ENCODE measurements around the gene VWA8. TPM values are rescaled to one million over a fixed set of nuclear protein-coding genes. Genes with fewer than 3 reads are reported as not detected.

The VWA8 gene
- total and polyA plus RNA-seq, 2 of the 8 experiments (the other 6 are each of a cell fraction or from before 2014, with no cell fraction given): 5.9 to 19.6 TPM

DNA sequence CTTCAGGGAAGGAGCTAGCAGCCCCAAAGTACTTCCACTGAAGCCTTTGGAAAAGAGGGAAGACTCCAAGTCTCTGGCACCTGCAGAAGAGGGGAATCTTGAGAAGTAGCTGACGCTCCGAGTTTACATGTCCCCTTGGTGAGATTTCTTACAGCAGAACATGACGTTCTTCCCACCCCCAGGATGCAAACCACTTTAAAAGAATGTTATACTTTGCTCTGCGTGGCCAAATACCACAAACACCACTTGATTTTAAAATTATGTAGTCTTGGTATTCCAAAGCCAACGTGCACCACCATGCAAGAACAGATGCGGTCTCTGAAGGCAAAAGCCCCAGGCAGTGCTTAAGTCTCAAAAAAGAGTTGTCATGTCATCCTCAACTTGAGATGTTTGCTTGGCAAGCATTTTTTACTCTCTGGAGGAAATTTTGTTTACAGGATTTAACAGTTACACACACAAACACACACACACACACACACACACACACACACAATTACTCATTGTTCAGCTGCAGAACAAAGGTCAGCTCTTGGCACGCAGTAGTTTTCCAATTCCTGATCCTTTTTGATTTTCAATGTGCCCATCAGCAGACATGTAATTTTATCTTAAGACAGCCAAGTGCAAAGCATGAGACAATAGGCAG, 397.4 kb downstream of the VWA8 start:
- Histone ChIP-seq H3K14ac (ENCODE audit: insufficient read length) (no peak overlapping the region), H4K91ac (replicated peaks; ENCODE audit: insufficient read length, low read length) (no peak overlapping the region), H3K4me3 (ENCODE audit: extremely low read depth in 1 of 4, insufficient read depth in 2 of 4, low read depth in 3 of 4, low read length in 4 of 4) (no peak overlapping the region), H3K79me2 (ENCODE audit: control insufficient read depth in 1 of 2, insufficient read depth in 2 of 2, low read length in 2 of 2) (no peaks in the 10 kb centered on the region), H3K23me2 (ENCODE audit: low read depth, low read length) (no peaks in the 10 kb centered on the region), H4K20me1 (replicated peaks in 1 of 2; ENCODE audit: control insufficient read depth in 1 of 2, insufficient read depth in 2 of 2, low read length in 2 of 2) (no peaks in the 10 kb centered on the region), H3K27me3 (replicated peaks in 1 of 4; ENCODE audit: control insufficient read depth in 3 of 4, extremely low read depth in 1 of 4, insufficient read depth in 3 of 4, low read length in 3 of 4) (no peaks in the 10 kb centered on the region), H3K56ac (replicated peaks; ENCODE audit: insufficient read length, low read depth, low read length) (no peak overlapping the region), H3K79me1 (ENCODE audit: low read depth, low read length) (no peaks in the 10 kb centered on the region), H3K23ac (ENCODE audit: insufficient read length) (no peak overlapping the region), H3K4me1 (replicated peaks in 1 of 4; ENCODE audit: control insufficient read depth in 3 of 4, insufficient read depth in 4 of 4, low read length in 3 of 4) (peaks cover 0 to 4% (median 2%) of the 10 kb centered on the region in 4 experiments; a peak in 3 of 7 replicates), H2BK15ac (ENCODE audit: low read length) (no peak overlapping the region), H2AK5ac (ENCODE audit: low read depth, low read length) (no peak overlapping the region), H2BK20ac (ENCODE audit: low read length) (no peak overlapping the region), H2BK12ac (ENCODE audit: low read depth, low read length) (no peak overlapping the region), H3K9ac (replicated peaks in 1 of 4; ENCODE audit: extremely low read depth in 1 of 4, low read depth in 3 of 4, low read length in 3 of 4) (no peak overlapping the region), H3K27ac (ENCODE audit: low read depth, low read length) (no peak overlapping the region), H2BK5ac (ENCODE audit: low read depth, low read length) (no peak overlapping the region), H2AFZ (ENCODE audit: low read length) (no peak overlapping the region), H2BK120ac (replicated peaks; ENCODE audit: low read depth, low read length) (no peak overlapping the region), H3K4ac (replicated peaks; ENCODE audit: insufficient read length, low read depth, low read length) (no peak overlapping the region), H3K4me2 (ENCODE audit: insufficient read depth in 1 of 2, low read depth in 2 of 2, low read length in 2 of 2) (no peak overlapping the region), H4K8ac (ENCODE audit: extremely low read depth, insufficient read depth, low read length) (no peak overlapping the region), H3K9me3 (ENCODE audit: insufficient read depth in 2 of 2, low read depth in 1 of 2, low read length in 1 of 2) (no peaks in the 10 kb centered on the region), H3K36me3 (ENCODE audit: control insufficient read depth in 2 of 4, insufficient read depth in 4 of 4, low read length in 3 of 4) (no peaks in the 10 kb centered on the region), H3K18ac (ENCODE audit: extremely low read depth, low read length) (no peak overlapping the region), H4K5ac (ENCODE audit: insufficient read length, low read depth, low read length) (no peak overlapping the region)
- FAIRE-seq (no peak), DNase-seq (ENCODE audit: low read depth in 1 of 2, low spot score in 2 of 2) (no peak)
- 93% methylated on average over 7 of the region's 7 CpGs; no CpG with 5 or more reads in 1 of the 2 experiments for WGBS, 2 experiments (ENCODE audit: extremely low coverage in 1 of 2, insufficient coverage in 1 of 2, insufficient read length in 1 of 2, insufficient replicate concordance in 2 of 2, low coverage in 1 of 2, low lambda C conversion rate in 2 of 2, missing lambda C conversion rate in 1 of 2)
- CTCF ChIA-PET (ENCODE audit: partially characterized antibody): interaction anchor here (1.4 to 1.7 kb wide), 2 partner anchors 24 to 86 kb away, joined by 3 to 7 read pairs; no protein-coding TSS in a partner anchor
- POLR2A ChIA-PET (ENCODE audit: partially characterized antibody): no interaction called here
- no peak for TF ChIP-seq KDM1A (IDR thresholded peaks at IDR 0.05; ENCODE audit: borderline replicate concordance, low read length)
- no peak for TF ChIP-seq EP300 (IDR thresholded peaks at IDR 0.05; ENCODE audit: borderline replicate concordance in 1 of 2, low read depth in 2 of 2, low read length in 2 of 2)
- TF ChIP-seq TAF1 (IDR thresholded peaks at IDR 0.05; ENCODE audit: low read depth, low read length): no peak
- TF ChIP-seq, protein P1, sequence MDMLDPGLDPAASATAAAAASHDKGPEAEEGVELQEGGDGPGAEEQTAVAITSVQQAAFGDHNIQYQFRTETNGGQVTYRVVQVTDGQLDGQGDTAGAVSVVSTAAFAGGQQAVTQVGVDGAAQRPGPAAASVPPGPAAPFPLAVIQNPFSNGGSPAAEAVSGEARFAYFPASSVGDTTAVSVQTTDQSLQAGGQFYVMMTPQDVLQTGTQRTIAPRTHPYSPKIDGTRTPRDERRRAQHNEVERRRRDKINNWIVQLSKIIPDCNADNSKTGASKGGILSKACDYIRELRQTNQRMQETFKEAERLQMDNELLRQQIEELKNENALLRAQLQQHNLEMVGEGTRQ (IDR thresholded peaks at IDR 0.05; ENCODE audit: low read length): no peak
- TF ChIP-seq SIN3A (conservative IDR thresholded peaks at IDR 0.05 in 1 of 2, IDR thresholded peaks at IDR 0.05 in 1 of 2; ENCODE audit: low read depth in 1 of 2, low read length in 2 of 2): no peak
- TF ChIP-seq GTF2F1 (IDR thresholded peaks at IDR 0.05; ENCODE audit: borderline replicate concordance, low read depth, low read length): no peak
- no peak for TF ChIP-seq TCF12 (IDR thresholded peaks at IDR 0.05; ENCODE audit: low read depth, low read length)
- TF ChIP-seq TEAD4 (IDR thresholded peaks at IDR 0.05; ENCODE audit: low read depth, low read length): no peak
- no peak for TF ChIP-seq POU5F1 (IDR thresholded peaks at IDR 0.05; ENCODE audit: low read depth, low read length)
- no peak for TF ChIP-seq CTBP2 (IDR thresholded peaks at IDR 0.05; ENCODE audit: borderline replicate concordance, insufficient read depth, insufficient read length, low read length)
- TF ChIP-seq GABPA (IDR thresholded peaks at IDR 0.05; ENCODE audit: borderline replicate concordance, insufficient read depth, low read length): no peak
